Effector CD4-positive, alpha-beta T cell (primary cell): ENCODE data around the gene STYXL1.

Source experiments
- DNase-seq: peaks from one replicate; pipeline ENCODE4 v3.0.0-alpha.2; 2020

STYXL1 gene

GRCh38 chr7:75951506-75951905 is 96.3 kb downstream of the STYXL1 start:
- no peak for DNase-seq

- no peak for DNase-seq
Measured at GRCh38 chr7:75950111-75950681, 97.6 kb downstream of the STYXL1 start.

- DNase-seq: no peak
Measured at GRCh38 chr7:75948179-75948578, 99.6 kb downstream of the STYXL1 start.
